HEK293 (cell line): ENCODE measurements around the gene NFIC.
A peak's percentile ranks its signal among the peaks of the same experiment; 100 is the strongest.

ENCODE experiments used
- CTCF ChIA-PET: fragments of 350-600 bp; formaldehyde crosslinking; extraction: SDS; loops from one replicate; lab custom pipeline; 2021; ENCODE audit warnings: antibody characterized with exemption; lab: Yijun Ruan, JAX
- POLR2A ChIA-PET: fragments of 300-600 bp; formaldehyde crosslinking; extraction: SDS; loops from one replicate; lab custom pipeline; 2020; ENCODE audit warnings: antibody characterized with exemption, inconsistent platforms; lab: Yijun Ruan, JAX
- H3K27ac ChIP-seq: fragments of 200-500 bp; sonication (Bioruptor generic); 2 replicates; pipeline ENCODE4 v1.5.1; 2014; ENCODE audit warnings: low read depth, low read length, control low read depth, inconsistent platforms; ENCODE audit errors: extremely low read depth
- H3K36me3 ChIP-seq, 2 experiments: fragments of 200-500 bp in 1 of 2; sonication (Bioruptor generic) in 1 of 2; 1 replicate in 1 of 2; 2 replicates in 1 of 2; pipeline ENCODE4 v1.5.1; 2014 to 2017; ENCODE audit warnings: inconsistent platforms in 2 of 2, low read length in 2 of 2; ENCODE audit not compliant: control insufficient read depth in 2 of 2, insufficient read depth in 1 of 2
- H3K4me1 ChIP-seq: fragments of 200-500 bp; sonication (Bioruptor generic); 2 replicates; pipeline ENCODE4 v1.5.1; 2014; ENCODE audit warnings: mild to moderate bottlenecking, low read length, inconsistent platforms; ENCODE audit not compliant: control insufficient read depth, insufficient read depth
- H3K4me3 ChIP-seq: 2 replicates; pipeline ENCODE4 v1.5.1; 2011; ENCODE audit warnings: low read depth, mild to moderate bottlenecking, control low read depth, low read length, moderate library complexity
- H3K9me3 ChIP-seq: fragments of 200-500 bp; sonication (Bioruptor generic); 2 replicates; pipeline ENCODE4 v1.5.1; 2014; ENCODE audit warnings: low read depth, low read length, inconsistent platforms; ENCODE audit not compliant: control insufficient read depth, insufficient read depth
- EGR2 ChIP-seq: fragments of 450-650 bp; formaldehyde crosslinking; IDR thresholded peaks from 2 replicates; pipeline ENCODE4 v1.5.1; 2016; ENCODE audit warnings: low read depth, missing biosample characterization, missing genetic modification characterization
- FEZF1 ChIP-seq: fragments of 450-650 bp; formaldehyde crosslinking; IDR thresholded peaks from 2 replicates; pipeline ENCODE4 v1.5.1; 2016; ENCODE audit warnings: missing biosample characterization, missing genetic modification characterization
- KLF1 ChIP-seq: fragments of 450-650 bp; formaldehyde crosslinking; IDR thresholded peaks from 2 replicates; pipeline ENCODE4 v1.5.1; 2016; ENCODE audit warnings: missing biosample characterization, missing genetic modification characterization
- ZBTB1 ChIP-seq: fragments of 450-650 bp; formaldehyde crosslinking; IDR thresholded peaks from 2 replicates; pipeline ENCODE4 v1.5.1; 2016; ENCODE audit warnings: missing biosample characterization, missing genetic modification characterization
- ZBTB26 ChIP-seq: fragments of 450-650 bp; formaldehyde crosslinking; optimal IDR thresholded peaks from 2 replicates; pipeline ENCODE3; 2016; ENCODE audit warnings: missing biosample characterization, mild to moderate bottlenecking, missing genetic modification characterization
- ZFHX2 ChIP-seq: fragments of 450-650 bp; formaldehyde crosslinking; conservative IDR thresholded peaks from 2 replicates; pipeline ENCODE4 v1.5.1; 2016; ENCODE audit warnings: missing biosample characterization, missing genetic modification characterization
- ZIC2 ChIP-seq: fragments of 450-650 bp; formaldehyde crosslinking; IDR thresholded peaks from 2 replicates; pipeline ENCODE4 v1.5.1; 2016; ENCODE audit warnings: missing biosample characterization, missing genetic modification characterization
- ZNF10 ChIP-seq: fragments of 450-650 bp; formaldehyde crosslinking; IDR thresholded peaks from 2 replicates; pipeline ENCODE4 v1.5.1; 2017; ENCODE audit warnings: missing biosample characterization, missing genetic modification characterization
- ZNF169 ChIP-seq: fragments of 450-650 bp; formaldehyde crosslinking; IDR thresholded peaks from 2 replicates; pipeline ENCODE4 v1.5.1; 2016; ENCODE audit warnings: missing biosample characterization, missing genetic modification characterization
- ZNF391 ChIP-seq: fragments of 450-650 bp; formaldehyde crosslinking; IDR thresholded peaks from 2 replicates; pipeline ENCODE4 v1.5.1; 2016; ENCODE audit warnings: low read depth, missing biosample characterization, missing genetic modification characterization, borderline replicate concordance
- ZNF394 ChIP-seq: fragments of 450-650 bp; formaldehyde crosslinking; IDR thresholded peaks from 2 replicates; pipeline ENCODE4 v1.5.1; 2016; ENCODE audit warnings: missing biosample characterization, missing genetic modification characterization, mild to moderate bottlenecking, moderate library complexity, borderline replicate concordance
- ZNF433 ChIP-seq: fragments of 450-650 bp; formaldehyde crosslinking; IDR thresholded peaks from 2 replicates; pipeline ENCODE4 v1.5.1; 2016; ENCODE audit warnings: missing biosample characterization, missing genetic modification characterization, low read depth
- ZNF514 ChIP-seq: fragments of 450-650 bp; formaldehyde crosslinking; IDR thresholded peaks from 2 replicates; pipeline ENCODE4 v1.5.1; 2016; ENCODE audit warnings: missing biosample characterization, missing genetic modification characterization
- ZNF558 ChIP-seq: fragments of 450-650 bp; formaldehyde crosslinking; IDR thresholded peaks from 2 replicates; pipeline ENCODE4 v1.5.1; 2016; ENCODE audit warnings: missing biosample characterization, missing genetic modification characterization
- ZNF623 ChIP-seq: fragments of 450-650 bp; formaldehyde crosslinking; IDR thresholded peaks from 2 replicates; pipeline ENCODE4 v1.5.1; 2016; ENCODE audit warnings: missing biosample characterization, missing genetic modification characterization
- TF ChIP-seq, protein P1 (sequence below): fragments of 450-650 bp; formaldehyde crosslinking; IDR thresholded peaks from 2 replicates; pipeline ENCODE4 v1.5.1; 2017; ENCODE audit warnings: missing biosample characterization, mild to moderate bottlenecking, missing genetic modification characterization, moderate library complexity
- TF ChIP-seq, protein P2 (sequence below): fragments of 450-650 bp; formaldehyde crosslinking; IDR thresholded peaks from 2 replicates; pipeline ENCODE4 v1.5.1; 2016; ENCODE audit warnings: missing biosample characterization, missing genetic modification characterization
- TF ChIP-seq, protein P3 (sequence below): fragments of 450-650 bp; formaldehyde crosslinking; IDR thresholded peaks from 2 replicates; pipeline ENCODE4 v1.5.1; 2016; ENCODE audit warnings: missing biosample characterization, missing genetic modification characterization
- TF ChIP-seq, protein P4 (sequence below): fragments of 450-650 bp; formaldehyde crosslinking; IDR thresholded peaks from 2 replicates; pipeline ENCODE4 v1.5.1; 2016; ENCODE audit warnings: missing biosample characterization, missing genetic modification characterization, borderline replicate concordance
- TF ChIP-seq, protein P5 (sequence below): fragments of 450-650 bp; IDR thresholded peaks from 2 replicates; pipeline ENCODE4 v1.5.1; 2018; ENCODE audit warnings: missing biosample characterization, mild to moderate bottlenecking, missing genetic modification characterization

Gene NFIC

GRCh38 chr19:3480383-3481091, 114.2 kb downstream of the NFIC start, which contains the start of gene SMIM24:
Gene SMIM24 (minus strand): TSS chr19:3480525. CDS start chr19:3480463, 62 bp downstream.
- POLR2A ChIA-PET = interaction anchor here (0.6 kb wide), 1 partner anchor 159 kb away, joined by 6 read pairs; no protein-coding TSS in a partner anchor
- H3K36me3 ChIP-seq = no peaks in the 10 kb centered on the region
- no peak within 1 kb of the TSS for H3K27ac ChIP-seq
- CTCF ChIA-PET = interaction anchor here (9.4 kb wide), 1 partner anchor 10 kb away, joined by 62 read pairs; no protein-coding TSS in a partner anchor
- H3K4me3 ChIP-seq = no peak within 1 kb of the TSS
- TF ChIP-seq EGR2 = 0 out of 2 replicates have a peak, but pooled peaks have one; percentile 43
- TF ChIP-seq, protein P1, sequence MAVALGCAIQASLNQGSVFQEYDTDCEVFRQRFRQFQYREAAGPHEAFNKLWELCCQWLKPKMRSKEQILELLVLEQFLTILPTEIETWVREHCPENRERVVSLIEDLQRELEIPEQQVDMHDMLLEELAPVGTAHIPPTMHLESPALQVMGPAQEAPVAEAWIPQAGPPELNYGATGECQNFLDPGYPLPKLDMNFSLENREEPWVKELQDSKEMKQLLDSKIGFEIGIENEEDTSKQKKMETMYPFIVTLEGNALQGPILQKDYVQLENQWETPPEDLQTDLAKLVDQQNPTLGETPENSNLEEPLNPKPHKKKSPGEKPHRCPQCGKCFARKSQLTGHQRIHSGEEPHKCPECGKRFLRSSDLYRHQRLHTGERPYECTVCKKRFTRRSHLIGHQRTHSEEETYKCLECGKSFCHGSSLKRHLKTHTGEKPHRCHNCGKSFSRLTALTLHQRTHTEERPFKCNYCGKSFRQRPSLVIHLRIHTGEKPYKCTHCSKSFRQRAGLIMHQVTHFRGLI (tag by site-specific recombination) = 0 out of 2 replicates have a peak, but pooled peaks have one; percentile 41
- no peak for TF ChIP-seq ZBTB1 (tag by site-specific recombination)
- TF ChIP-seq ZBTB26 = peak; percentile 9
- TF ChIP-seq KLF1 (tag by site-specific recombination) = peak; percentile 85
- peak; percentile 77 for TF ChIP-seq ZFHX2
- TF ChIP-seq, protein P2, sequence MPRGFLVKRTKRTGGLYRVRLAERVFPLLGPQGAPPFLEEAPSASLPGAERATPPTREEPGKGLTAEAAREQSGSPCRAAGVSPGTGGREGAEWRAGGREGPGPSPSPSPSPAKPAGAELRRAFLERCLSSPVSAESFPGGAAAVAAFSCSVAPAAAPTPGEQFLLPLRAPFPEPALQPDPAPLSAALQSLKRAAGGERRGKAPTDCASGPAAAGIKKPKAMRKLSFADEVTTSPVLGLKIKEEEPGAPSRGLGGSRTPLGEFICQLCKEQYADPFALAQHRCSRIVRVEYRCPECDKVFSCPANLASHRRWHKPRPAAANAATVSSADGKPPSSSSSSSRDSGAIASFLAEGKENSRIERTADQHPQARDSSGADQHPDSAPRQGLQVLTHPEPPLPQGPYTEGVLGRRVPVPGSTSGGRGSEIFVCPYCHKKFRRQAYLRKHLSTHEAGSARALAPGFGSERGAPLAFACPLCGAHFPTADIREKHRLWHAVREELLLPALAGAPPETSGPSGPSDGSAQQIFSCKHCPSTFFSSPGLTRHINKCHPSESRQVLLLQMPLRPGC (tag by site-specific recombination) = no peak
- TF ChIP-seq ZIC2 (tag by site-specific recombination) = peak; percentile 30; the same call in 1 of the 2 replicates
- TF ChIP-seq, protein P3, sequence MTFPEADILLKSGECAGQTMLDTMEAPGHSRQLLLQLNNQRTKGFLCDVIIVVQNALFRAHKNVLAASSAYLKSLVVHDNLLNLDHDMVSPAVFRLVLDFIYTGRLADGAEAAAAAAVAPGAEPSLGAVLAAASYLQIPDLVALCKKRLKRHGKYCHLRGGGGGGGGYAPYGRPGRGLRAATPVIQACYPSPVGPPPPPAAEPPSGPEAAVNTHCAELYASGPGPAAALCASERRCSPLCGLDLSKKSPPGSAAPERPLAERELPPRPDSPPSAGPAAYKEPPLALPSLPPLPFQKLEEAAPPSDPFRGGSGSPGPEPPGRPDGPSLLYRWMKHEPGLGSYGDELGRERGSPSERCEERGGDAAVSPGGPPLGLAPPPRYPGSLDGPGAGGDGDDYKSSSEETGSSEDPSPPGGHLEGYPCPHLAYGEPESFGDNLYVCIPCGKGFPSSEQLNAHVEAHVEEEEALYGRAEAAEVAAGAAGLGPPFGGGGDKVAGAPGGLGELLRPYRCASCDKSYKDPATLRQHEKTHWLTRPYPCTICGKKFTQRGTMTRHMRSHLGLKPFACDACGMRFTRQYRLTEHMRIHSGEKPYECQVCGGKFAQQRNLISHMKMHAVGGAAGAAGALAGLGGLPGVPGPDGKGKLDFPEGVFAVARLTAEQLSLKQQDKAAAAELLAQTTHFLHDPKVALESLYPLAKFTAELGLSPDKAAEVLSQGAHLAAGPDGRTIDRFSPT (tag by site-specific recombination) = 0 out of 2 replicates have a peak, but pooled peaks have one; percentile 41
- no peaks in the 10 kb centered on the region for H3K4me1 ChIP-seq
- H3K9me3 ChIP-seq = no peaks in the 10 kb centered on the region

DNA sequence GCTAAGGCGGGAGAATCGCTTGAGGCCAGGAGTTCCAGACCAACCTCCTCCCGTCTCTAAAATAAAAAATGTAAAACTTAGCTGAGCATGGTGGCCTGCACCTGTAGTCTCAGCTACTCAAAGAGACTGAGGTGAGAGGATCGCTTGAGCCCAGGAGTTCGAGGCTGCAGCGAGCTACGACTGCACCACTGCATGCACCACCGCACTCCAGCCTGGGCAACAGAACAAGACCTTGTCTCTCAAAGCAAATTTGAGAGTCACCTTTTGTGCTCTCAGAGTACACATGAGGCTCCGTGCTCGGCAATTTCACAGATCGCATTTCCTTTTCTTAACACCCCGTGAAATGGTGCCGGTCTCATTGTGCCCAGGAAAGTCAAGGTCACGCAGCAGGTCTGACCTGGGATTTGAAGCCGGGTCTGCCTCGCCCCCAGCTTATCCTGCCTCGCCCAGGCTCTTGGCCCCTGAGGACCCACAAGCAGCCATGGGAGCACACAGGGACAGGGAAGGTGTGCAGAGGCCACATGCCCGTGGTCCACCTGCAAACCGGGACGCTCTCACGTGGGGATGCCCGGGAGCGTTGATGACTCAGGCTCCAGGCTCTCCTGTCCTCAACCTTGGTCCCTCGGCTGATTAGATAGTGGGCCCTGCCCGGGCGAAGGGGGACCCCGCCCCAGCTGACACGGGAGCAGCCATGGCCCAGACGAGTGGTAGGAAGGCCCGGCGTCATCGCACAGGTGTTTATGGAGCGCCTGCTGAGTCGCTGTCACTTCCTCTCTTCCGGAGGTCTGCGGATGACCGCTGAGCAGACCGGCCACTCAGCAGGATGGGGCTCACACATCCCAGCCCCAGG, 115.1 kb downstream of the NFIC start:
- POLR2A ChIA-PET = no interaction called here
- H3K36me3 ChIP-seq = no peaks in the 10 kb centered on the region
- CTCF ChIA-PET = interaction anchor here (0.6 to 9.4 kb wide), 4 partner anchors 10 to 721 kb away, joined by 3 to 62 read pairs (median 6); no protein-coding TSS in a partner anchor
- H3K27ac ChIP-seq = no peak overlapping the region
- no peaks in the 10 kb centered on the region for H3K9me3 ChIP-seq
- no peak overlapping the region for H3K4me3 ChIP-seq
- H3K4me1 ChIP-seq = no peaks in the 10 kb centered on the region
- TF ChIP-seq, protein P4, sequence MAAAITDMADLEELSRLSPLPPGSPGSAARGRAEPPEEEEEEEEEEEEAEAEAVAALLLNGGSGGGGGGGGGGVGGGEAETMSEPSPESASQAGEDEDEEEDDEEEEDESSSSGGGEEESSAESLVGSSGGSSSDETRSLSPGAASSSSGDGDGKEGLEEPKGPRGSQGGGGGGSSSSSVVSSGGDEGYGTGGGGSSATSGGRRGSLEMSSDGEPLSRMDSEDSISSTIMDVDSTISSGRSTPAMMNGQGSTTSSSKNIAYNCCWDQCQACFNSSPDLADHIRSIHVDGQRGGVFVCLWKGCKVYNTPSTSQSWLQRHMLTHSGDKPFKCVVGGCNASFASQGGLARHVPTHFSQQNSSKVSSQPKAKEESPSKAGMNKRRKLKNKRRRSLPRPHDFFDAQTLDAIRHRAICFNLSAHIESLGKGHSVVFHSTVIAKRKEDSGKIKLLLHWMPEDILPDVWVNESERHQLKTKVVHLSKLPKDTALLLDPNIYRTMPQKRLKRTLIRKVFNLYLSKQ (tag by site-specific recombination) = no peak
- no peak for TF ChIP-seq ZNF10 (tag by site-specific recombination)
- no peak for TF ChIP-seq ZNF433 (tag by site-specific recombination)
- TF ChIP-seq ZNF558 (tag by site-specific recombination) = no peak
- no peak for TF ChIP-seq ZNF623
- no peak for TF ChIP-seq FEZF1
- TF ChIP-seq, protein P5, sequence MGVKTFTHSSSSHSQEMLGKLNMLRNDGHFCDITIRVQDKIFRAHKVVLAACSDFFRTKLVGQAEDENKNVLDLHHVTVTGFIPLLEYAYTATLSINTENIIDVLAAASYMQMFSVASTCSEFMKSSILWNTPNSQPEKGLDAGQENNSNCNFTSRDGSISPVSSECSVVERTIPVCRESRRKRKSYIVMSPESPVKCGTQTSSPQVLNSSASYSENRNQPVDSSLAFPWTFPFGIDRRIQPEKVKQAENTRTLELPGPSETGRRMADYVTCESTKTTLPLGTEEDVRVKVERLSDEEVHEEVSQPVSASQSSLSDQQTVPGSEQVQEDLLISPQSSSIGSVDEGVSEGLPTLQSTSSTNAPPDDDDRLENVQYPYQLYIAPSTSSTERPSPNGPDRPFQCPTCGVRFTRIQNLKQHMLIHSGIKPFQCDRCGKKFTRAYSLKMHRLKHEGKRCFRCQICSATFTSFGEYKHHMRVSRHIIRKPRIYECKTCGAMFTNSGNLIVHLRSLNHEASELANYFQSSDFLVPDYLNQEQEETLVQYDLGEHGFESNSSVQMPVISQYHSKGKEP (tag by site-specific recombination) = no peak
- TF ChIP-seq ZNF391 (tag by site-specific recombination) = no peak
- TF ChIP-seq ZNF514 (tag by site-specific recombination) = no peak
- no peak for TF ChIP-seq ZNF394
- TF ChIP-seq, protein P1 (tag by site-specific recombination) = no peak
- no peak for TF ChIP-seq ZNF169 (tag by site-specific recombination)
